T-helper 1 cell treated with Interleukin-12 subunit alpha and Interleukin-12 subunit beta and Interleukin-4 antibody, amounts not matched to agents 30 ng/mL and 1 ng/mL, for 36 hours (primary cell): ENCODE measurements around the gene CIAO2A. TPM values are rescaled to one million over a fixed set of nuclear protein-coding genes. Genes with fewer than 3 reads are reported as not detected.
"Not testable (repeated sequence)": the region's sequence is repeated elsewhere in the genome, so short reads cannot be mapped to it uniquely, and the experiment has no call there.

Source experiments
- intact Hi-C: fragments of 100-400 bp; cut with micrococcal nuclease; formaldehyde crosslinking; loops from one replicate; pipeline ENCODE4 v1.15.1; 2024
- total RNA-seq: library from RNA; stranded (reverse); gene quantifications from 2 replicates; pipeline ENCODE4 v1.2.3, GENCODE V29; 2022

Gene CIAO2A
- total RNA-seq, 1 donor from 2014 or later, result 64.2 TPM

- intact Hi-C loops, result not testable (repeated sequence)
Measured at GRCh38 chr15:64073496-64073895, 20.1 kb downstream of the CIAO2A start.

GRCh38 chr15:64072812-64073211 is 20.8 kb downstream of the CIAO2A start:
- intact Hi-C loops, result no loop called here

GRCh38 chr15:64071931-64072765 is 21.5 kb downstream of the CIAO2A start:
- intact Hi-C loops, result no loop called here

GRCh38 chr15:64070965-64071851 is 22.4 kb downstream of the CIAO2A start:
- intact Hi-C loops, result no loop called here

- intact Hi-C loops, result no loop called here
Measured at GRCh38 chr15:64070106-64070505, 23.5 kb downstream of the CIAO2A start.

GRCh38 chr15:64068133-64068532 is 25.5 kb downstream of the CIAO2A start:
- intact Hi-C loops, result loop anchor here (2.0 to 5.0 kb wide), 2 partner anchors 399 to 666 kb away; no protein-coding TSS in a partner anchor

GRCh38 chr15:64067564-64068030 is 26.0 kb downstream of the CIAO2A start:
- intact Hi-C loops, result loop anchor here (1.0 to 5.0 kb wide), 10 partner anchors 122 to 779 kb away; no protein-coding TSS in a partner anchor

- intact Hi-C loops, result loop anchor here (2.0 to 5.0 kb wide), 2 partner anchors 664 to 778 kb away; no protein-coding TSS in a partner anchor
Measured at GRCh38 chr15:64066451-64066850, 27.2 kb downstream of the CIAO2A start.

- intact Hi-C loops, result no loop called here
Measured at GRCh38 chr15:64060716-64061115, 32.9 kb downstream of the CIAO2A start.

GRCh38 chr15:64059104-64059503 is 34.5 kb downstream of the CIAO2A start:
- intact Hi-C loops, result not testable (repeated sequence)

GRCh38 chr15:64058279-64058678 is 35.4 kb downstream of the CIAO2A start:
- intact Hi-C loops, result no loop called here

- intact Hi-C loops, result not testable (repeated sequence)
Measured at GRCh38 chr15:64053674-64054073, 40.0 kb downstream of the CIAO2A start.

- intact Hi-C loops, result no loop called here
Measured at GRCh38 chr15:64052925-64053491, 40.6 kb downstream of the CIAO2A start.

GRCh38 chr15:64051407-64052259 is 42.0 kb downstream of the CIAO2A start:
- intact Hi-C loops, result no loop called here

GRCh38 chr15:64051093-64051402 is 42.6 kb downstream of the CIAO2A start:
- intact Hi-C loops, result no loop called here

GRCh38 chr15:64050281-64051092 is 43.2 kb downstream of the CIAO2A start:
- intact Hi-C loops, result no loop called here

- intact Hi-C loops, result no loop called here
Measured at GRCh38 chr15:64048781-64049460, 44.7 kb downstream of the CIAO2A start.

GRCh38 chr15:64046421-64047153 is 47.1 kb downstream of the CIAO2A start, which contains the start of gene DAPK2:
Gene DAPK2 (minus strand): TSS chr15:64046485. CDS start chr15:64040261, 6,224 bp downstream.
- intact Hi-C loops, result loop anchor here (1.0 to 2.0 kb wide), 7 partner anchors 36 to 294 kb away; partner anchors contain the start of gene CIAO2A
